Measurements from ENCODE around the gene ASTN2. TPM values are rescaled to one million over a fixed set of nuclear protein-coding genes. Genes with fewer than 3 reads are reported as not detected.

The ASTN2 gene
- total RNA-seq, 1 experiment from 2014 or later = 4.8 TPM

DNA sequence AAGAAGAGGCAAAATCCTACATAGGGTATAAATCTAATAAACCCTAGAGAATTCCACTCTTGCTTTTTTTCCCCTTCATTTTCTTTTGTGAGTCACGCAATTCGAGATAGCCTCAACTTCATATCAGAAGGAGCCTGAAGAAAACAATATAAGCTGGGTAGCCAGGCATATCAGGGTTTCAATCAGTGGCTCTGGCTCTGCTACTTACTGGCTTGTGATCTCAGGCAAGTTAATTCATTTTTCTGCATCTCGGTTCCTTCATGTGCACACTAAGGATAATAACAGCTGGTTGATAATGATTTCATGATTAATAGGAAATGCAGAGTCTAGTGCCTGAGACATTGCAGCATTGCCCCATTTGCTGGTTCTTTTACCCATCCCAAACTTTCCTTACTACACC, 46.5 kb upstream of the ASTN2 start:
- Histone ChIP-seq H3K27me3 (ENCODE audit: insufficient read depth, low read length) (no peaks in the 10 kb centered on the region), H4K20me1 (ENCODE audit: insufficient read depth) (no peaks in the 10 kb centered on the region), H3K36me3 (ENCODE audit: control insufficient read depth in 1 of 2, insufficient read depth in 2 of 2, low read length in 2 of 2) (no peaks in the 10 kb centered on the region), H3K4me3 (replicated peaks in 1 of 2; ENCODE audit: low read depth in 1 of 2, low read length in 2 of 2) (no peak overlapping the region), H3K9me2 (ENCODE audit: insufficient read depth) (no peaks in the 10 kb centered on the region), H3K27ac (ENCODE audit: low read depth, low read length) (no peak overlapping the region), H3K9ac (ENCODE audit: low read length) (no peak overlapping the region), H3K79me2 (ENCODE audit: insufficient read depth, low read length) (no peaks in the 10 kb centered on the region), H2AFZ (ENCODE audit: low read depth, low read length, poor library complexity, severe bottlenecking) (no peak overlapping the region), H3K4me2 (ENCODE audit: low read length) (no peak overlapping the region), H3K4me1 (ENCODE audit: control insufficient read depth in 1 of 2, insufficient read depth in 2 of 2, low read length in 2 of 2) (no peaks in the 10 kb centered on the region), H3K9me3 (ENCODE audit: control insufficient read depth in 1 of 2, insufficient read depth in 1 of 2, low read depth in 1 of 2, low read length in 2 of 2) (no peaks in the 10 kb centered on the region; a peak in 2 of 4 replicates)
- CTCF ChIA-PET = no interaction called here
- ATAC-seq (no peak), DNase-seq (ENCODE audit: low read depth, low spot score) (no peak)
- POLR2A ChIA-PET = no interaction called here
- RAD21 ChIA-PET (ENCODE audit: low non-redundant PET in 1 of 2, low total read pairs in 2 of 2, uncharacterized antibody in 2 of 2, unreplicated experiment in 2 of 2) = no interaction called here
- BruUV-seq (replicated peaks) = no TSS peak
- no peak for TF ChIP-seq ZBTB33 (IDR thresholded peaks at IDR 0.05; ENCODE audit: extremely low read depth, insufficient replicate concordance, low read length)
- no peak for TF ChIP-seq EGR1 (IDR thresholded peaks at IDR 0.05; ENCODE audit: low read depth)
- TF ChIP-seq JUND (IDR thresholded peaks at IDR 0.05) = no peak
- TF ChIP-seq ZFX (IDR thresholded peaks at IDR 0.05) = no peak
- TF ChIP-seq FOSL1 (IDR thresholded peaks at IDR 0.05; ENCODE audit: low read depth) = no peak
- no peak for TF ChIP-seq CEBPB (IDR thresholded peaks at IDR 0.05; ENCODE audit: low read depth)
- no peak for TF ChIP-seq TCF7L2 (IDR thresholded peaks at IDR 0.05; ENCODE audit: borderline replicate concordance, extremely low read depth, insufficient read depth, insufficient read length)
- TF ChIP-seq, protein P1, sequence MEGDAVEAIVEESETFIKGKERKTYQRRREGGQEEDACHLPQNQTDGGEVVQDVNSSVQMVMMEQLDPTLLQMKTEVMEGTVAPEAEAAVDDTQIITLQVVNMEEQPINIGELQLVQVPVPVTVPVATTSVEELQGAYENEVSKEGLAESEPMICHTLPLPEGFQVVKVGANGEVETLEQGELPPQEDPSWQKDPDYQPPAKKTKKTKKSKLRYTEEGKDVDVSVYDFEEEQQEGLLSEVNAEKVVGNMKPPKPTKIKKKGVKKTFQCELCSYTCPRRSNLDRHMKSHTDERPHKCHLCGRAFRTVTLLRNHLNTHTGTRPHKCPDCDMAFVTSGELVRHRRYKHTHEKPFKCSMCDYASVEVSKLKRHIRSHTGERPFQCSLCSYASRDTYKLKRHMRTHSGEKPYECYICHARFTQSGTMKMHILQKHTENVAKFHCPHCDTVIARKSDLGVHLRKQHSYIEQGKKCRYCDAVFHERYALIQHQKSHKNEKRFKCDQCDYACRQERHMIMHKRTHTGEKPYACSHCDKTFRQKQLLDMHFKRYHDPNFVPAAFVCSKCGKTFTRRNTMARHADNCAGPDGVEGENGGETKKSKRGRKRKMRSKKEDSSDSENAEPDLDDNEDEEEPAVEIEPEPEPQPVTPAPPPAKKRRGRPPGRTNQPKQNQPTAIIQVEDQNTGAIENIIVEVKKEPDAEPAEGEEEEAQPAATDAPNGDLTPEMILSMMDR (IDR thresholded peaks at IDR 0.05 in 2 of 3, conservative IDR thresholded peaks at IDR 0.05 in 1 of 3; ENCODE audit: borderline replicate concordance in 1 of 3, insufficient read depth in 1 of 3, low read depth in 2 of 3, low read length in 2 of 3) = no peak
- no peak for TF ChIP-seq SIN3A (IDR thresholded peaks at IDR 0.05; ENCODE audit: low read depth)
- TF ChIP-seq RAD21 (IDR thresholded peaks at IDR 0.05; ENCODE audit: low read depth) = no peak
- TF ChIP-seq, protein P2, sequence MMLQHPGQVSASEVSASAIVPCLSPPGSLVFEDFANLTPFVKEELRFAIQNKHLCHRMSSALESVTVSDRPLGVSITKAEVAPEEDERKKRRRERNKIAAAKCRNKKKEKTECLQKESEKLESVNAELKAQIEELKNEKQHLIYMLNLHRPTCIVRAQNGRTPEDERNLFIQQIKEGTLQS (IDR thresholded peaks at IDR 0.05) = no peak
- no peak for TF ChIP-seq EZH2phosphoT487 (IDR thresholded peaks at IDR 0.05; ENCODE audit: borderline replicate concordance)
- no peak for TF ChIP-seq EZH2 (IDR thresholded peaks at IDR 0.05)
- no peak for TF ChIP-seq POLR2A (IDR thresholded peaks at IDR 0.05; ENCODE audit: borderline replicate concordance, extremely low read depth, insufficient read depth, insufficient read length)
- TF ChIP-seq SP1 (IDR thresholded peaks at IDR 0.05; ENCODE audit: low read depth) = no peak
- TF ChIP-seq MAX (IDR thresholded peaks at IDR 0.05) = no peak
- no peak for TF ChIP-seq REST (IDR thresholded peaks at IDR 0.05; ENCODE audit: low read depth)
- intact Hi-C loops (cut with micrococcal nuclease) = no loop called here
